Lung (tissue), 12 donors: ENCODE measurements around the gene TFCP2. TPM values are rescaled to one million over a fixed set of nuclear protein-coding genes. Genes with fewer than 3 reads are reported as not detected.
A peak's percentile ranks its signal among the peaks of the same experiment; 100 is the strongest.

Experiments
- ATAC-seq: fragments of 200-7000 bp; cut with Tn5 transposase; one replicate; pipeline ENCODE4 v1.9.1; 2020; ENCODE audit warnings: moderate number of reproducible peaks; ENCODE audit not compliant: insufficient read depth, low FRiP score
- DNase-seq, 3 donors: peaks; one replicate each; pipeline ENCODE4 v3.0.0-alpha.2; 2013 to 2017
- H3K27ac ChIP-seq, 2 donors: one replicate each; pipeline ENCODE4 v1.5.1; 2013; ENCODE audit warnings: mild to moderate bottlenecking in 2 of 2, moderate library complexity in 2 of 2, control low read depth in 1 of 2, inconsistent platforms in 1 of 2, low read depth in 1 of 2, low read length in 1 of 2
- H3K27me3 ChIP-seq, 3 donors: one replicate each; pipeline ENCODE4 v1.5.1; 2013; ENCODE audit warnings: low read length in 2 of 3; ENCODE audit not compliant: control insufficient read depth in 3 of 3, insufficient read depth in 3 of 3
- H3K36me3 ChIP-seq, 4 donors: one replicate each; pipeline ENCODE4 v1.5.1; 2013; ENCODE audit warnings: low read length in 4 of 4, mild to moderate bottlenecking in 1 of 4, moderate library complexity in 1 of 4; ENCODE audit not compliant: control insufficient read depth in 4 of 4, insufficient read depth in 4 of 4
- H3K4me1 ChIP-seq, 5 donors: one replicate each; pipeline ENCODE4 v1.5.1; 2013; ENCODE audit warnings: low read length in 5 of 5, mild to moderate bottlenecking in 2 of 5, moderate library complexity in 1 of 5; ENCODE audit not compliant: control insufficient read depth in 5 of 5, insufficient read depth in 5 of 5
- H3K4me3 ChIP-seq: one replicate; pipeline ENCODE4 v1.5.1; 2013; ENCODE audit warnings: mild to moderate bottlenecking, control low read depth, moderate library complexity
- H3K9ac ChIP-seq, 2 donors: one replicate each; pipeline ENCODE4 v1.5.1; 2013; ENCODE audit warnings: low read length in 2 of 2, control low read depth in 1 of 2; ENCODE audit not compliant: insufficient read depth in 1 of 2
- H3K9me3 ChIP-seq, 4 donors: one replicate each; pipeline ENCODE4 v1.5.1; 2013; ENCODE audit warnings: low read length in 3 of 4, mild to moderate bottlenecking in 1 of 4, moderate library complexity in 1 of 4; ENCODE audit not compliant: control insufficient read depth in 4 of 4, insufficient read depth in 3 of 4
- WGBS, 2 donors: extraction: QIAGEN DNeasy Blood & Tissue Kit; methylation state at CpG; one replicate each; pipeline ENCODE4 v1.1.7; 2013; 5-methylcytosine and 5-hydroxymethylcytosine counted together
- polyA plus RNA-seq, 2 donors: library from polyadenylated mRNA; stranded (reverse); fragments of 200-250 nt; gene quantifications; one replicate each; pipeline ENCODE4 v1.2.1, GENCODE V29; 2013
- total RNA-seq, 2 donors: library from RNA; depleted of rRNA in 1 of 2; stranded (reverse); fragments of >200 nt in 1 of 2; gene quantifications; one replicate each; pipeline ENCODE4 v1.2.1, GENCODE V29; 2014 to 2021
- TF ChIP-seq, protein P1 (sequence below): IDR thresholded peaks from 2 replicates; pipeline ENCODE4 v1.5.1; 2012; ENCODE audit warnings: mild to moderate bottlenecking; ENCODE audit errors: control extremely low read depth, extremely low read depth
- donor health status: control.
- donor health status: control.
- donor health status: Bipolar disorder and iron deficiency.
- donor health status: healthy.
- donor health status: DM: yes; HTN: yes; CAD: no.

TFCP2 gene
- total and polyA plus RNA-seq, 4 donors, result 9.6 to 27.5 (median 19.0) TPM

DNA sequence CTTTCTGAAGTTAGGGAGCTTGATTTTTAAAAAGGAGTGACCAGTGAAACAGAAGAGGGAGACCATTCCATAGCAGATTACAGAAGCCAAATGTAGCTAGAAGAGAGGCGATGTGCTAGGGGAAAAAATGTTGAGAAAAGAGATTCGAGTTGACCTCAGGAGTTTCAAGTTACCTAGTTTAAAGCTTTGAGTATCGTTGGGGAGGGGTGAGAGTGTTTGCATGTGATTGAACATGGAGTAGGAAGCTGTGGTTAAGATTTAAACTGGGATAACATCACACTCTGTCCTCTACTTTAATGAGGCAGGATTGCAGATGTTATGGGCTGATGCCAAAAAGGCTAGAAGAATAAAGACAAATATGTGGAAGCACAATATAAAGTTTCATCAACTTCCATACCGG, 121.1 kb downstream of the TFCP2 start:
- Histone ChIP-seq H3K27ac (no peak overlapping the region), H3K27me3 (no peaks in the 10 kb centered on the region), H3K9me3 (no peaks in the 10 kb centered on the region), H3K9ac (no peak overlapping the region), H3K4me3 (no peak overlapping the region), H3K36me3 (peaks cover 14 to 26% (median 20%) of the 10 kb centered on the region in 4 donors), H3K4me1 (peaks cover 2 to 18% (median 9%) of the 10 kb centered on the region in 5 donors)
- 49 to 55% methylated on average over 4 of the region's 4 CpGs for WGBS, 2 donors
- TF ChIP-seq, protein P1, sequence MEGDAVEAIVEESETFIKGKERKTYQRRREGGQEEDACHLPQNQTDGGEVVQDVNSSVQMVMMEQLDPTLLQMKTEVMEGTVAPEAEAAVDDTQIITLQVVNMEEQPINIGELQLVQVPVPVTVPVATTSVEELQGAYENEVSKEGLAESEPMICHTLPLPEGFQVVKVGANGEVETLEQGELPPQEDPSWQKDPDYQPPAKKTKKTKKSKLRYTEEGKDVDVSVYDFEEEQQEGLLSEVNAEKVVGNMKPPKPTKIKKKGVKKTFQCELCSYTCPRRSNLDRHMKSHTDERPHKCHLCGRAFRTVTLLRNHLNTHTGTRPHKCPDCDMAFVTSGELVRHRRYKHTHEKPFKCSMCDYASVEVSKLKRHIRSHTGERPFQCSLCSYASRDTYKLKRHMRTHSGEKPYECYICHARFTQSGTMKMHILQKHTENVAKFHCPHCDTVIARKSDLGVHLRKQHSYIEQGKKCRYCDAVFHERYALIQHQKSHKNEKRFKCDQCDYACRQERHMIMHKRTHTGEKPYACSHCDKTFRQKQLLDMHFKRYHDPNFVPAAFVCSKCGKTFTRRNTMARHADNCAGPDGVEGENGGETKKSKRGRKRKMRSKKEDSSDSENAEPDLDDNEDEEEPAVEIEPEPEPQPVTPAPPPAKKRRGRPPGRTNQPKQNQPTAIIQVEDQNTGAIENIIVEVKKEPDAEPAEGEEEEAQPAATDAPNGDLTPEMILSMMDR, result no peak
- DNase-seq (peak in 1 of 3 donors; percentile 12), ATAC-seq (no peak)

DNA sequence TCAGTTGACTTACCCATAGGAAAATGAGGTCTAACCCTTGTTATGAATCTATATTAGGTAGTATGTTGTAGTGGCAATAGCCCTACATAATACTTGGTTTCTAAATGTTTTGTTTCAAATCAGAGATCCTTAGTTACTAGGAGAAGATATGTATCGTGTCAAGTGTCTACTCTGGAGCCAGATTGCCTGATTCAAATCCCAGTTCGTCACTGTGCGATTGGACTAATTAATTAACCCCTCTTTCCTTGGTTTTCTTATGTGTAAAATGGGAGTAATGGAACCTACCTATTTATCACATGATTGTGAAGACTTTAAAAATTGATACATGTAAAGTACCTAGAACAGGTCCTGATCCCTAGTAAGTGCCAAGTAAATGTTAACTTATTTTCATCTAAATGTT, 123.4 kb downstream of the TFCP2 start:
- Histone ChIP-seq H3K36me3 (peaks cover 6 to 18% (median 10%) of the 10 kb centered on the region in 4 donors), H3K9ac (peak overlapping the region in 1 of 2 donors; percentile 62), H3K4me1 (peaks cover 0 to 18% (median 9%) of the 10 kb centered on the region in 5 donors), H3K27me3 (no peaks in the 10 kb centered on the region), H3K9me3 (no peaks in the 10 kb centered on the region), H3K4me3 (no peak overlapping the region), H3K27ac (no peak overlapping the region)
- ATAC-seq, result no peak
- DNase-seq, result no peak
- 73 to 92% methylated on average over 3 of the region's 3 CpGs for WGBS, 2 donors
- TF ChIP-seq, protein P1, result no peak

DNA sequence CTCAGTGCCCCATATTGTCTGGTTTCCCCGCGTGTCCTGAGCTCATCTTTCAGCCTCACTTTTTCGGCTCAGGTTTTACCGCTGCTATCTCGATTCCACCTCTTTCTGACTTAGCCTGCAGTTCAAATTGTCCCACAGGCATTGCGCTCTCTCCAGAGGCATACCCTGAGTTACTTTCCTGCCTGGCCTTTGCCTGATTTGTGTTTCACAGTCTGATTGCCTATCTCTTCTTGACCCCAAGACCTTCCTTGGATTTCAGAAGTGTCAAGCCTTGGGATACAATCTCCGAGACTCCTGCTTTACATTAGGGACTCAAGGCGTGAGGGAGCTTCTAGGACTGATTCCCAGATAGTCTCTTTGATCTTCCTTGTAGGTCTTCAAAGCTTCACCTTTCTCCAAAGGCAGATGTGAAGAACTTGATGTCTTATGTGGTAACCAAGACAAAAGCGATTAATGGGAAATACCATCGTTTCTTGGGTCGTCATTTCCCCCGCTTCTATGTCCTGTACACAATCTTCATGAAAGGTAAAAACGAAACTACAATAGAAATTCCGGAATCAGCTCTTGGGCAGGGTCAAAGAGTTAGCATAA, 124.2 kb downstream of the TFCP2 start:
- Histone ChIP-seq H3K4me1 (peaks cover 0 to 18% (median 9%) of the 10 kb centered on the region in 5 donors), H3K4me3 (peak overlapping the region; percentile 70), H3K36me3 (peaks cover 2 to 10% (median 6%) of the 10 kb centered on the region in 4 donors), H3K27me3 (no peaks in the 10 kb centered on the region), H3K9ac (peak overlapping the region; percentile 63 to 80), H3K27ac (peak overlapping the region; percentile 74 to 93), H3K9me3 (no peaks in the 10 kb centered on the region)
- DNase-seq, result peak in 1 of 3 donors; percentile 7
- WGBS, 2 donors, result 14 to 29% methylated on average over 14 of the region's 14 CpGs
- TF ChIP-seq, protein P1, result no peak
- no peak for ATAC-seq
